Activated CD8-positive, alpha-beta memory T cell treated with anti-CD3 and anti-CD28 coated beads for 48 hours (primary cell): ENCODE data around the gene ZC3H12A.
A peak's percentile ranks its signal among the peaks of the same experiment; 100 is the strongest.
"Not testable (repeated sequence)": the region's sequence is repeated elsewhere in the genome, so short reads cannot be mapped to it uniquely, and the experiment has no call there.

ENCODE experiments used
- DNase-seq, 3 experiments: peaks; one replicate each; pipeline ENCODE4 v3.0.0-alpha.2; 2020; ENCODE audit warnings: low read depth in 2 of 3, low spot score in 2 of 3

The ZC3H12A gene

DNA sequence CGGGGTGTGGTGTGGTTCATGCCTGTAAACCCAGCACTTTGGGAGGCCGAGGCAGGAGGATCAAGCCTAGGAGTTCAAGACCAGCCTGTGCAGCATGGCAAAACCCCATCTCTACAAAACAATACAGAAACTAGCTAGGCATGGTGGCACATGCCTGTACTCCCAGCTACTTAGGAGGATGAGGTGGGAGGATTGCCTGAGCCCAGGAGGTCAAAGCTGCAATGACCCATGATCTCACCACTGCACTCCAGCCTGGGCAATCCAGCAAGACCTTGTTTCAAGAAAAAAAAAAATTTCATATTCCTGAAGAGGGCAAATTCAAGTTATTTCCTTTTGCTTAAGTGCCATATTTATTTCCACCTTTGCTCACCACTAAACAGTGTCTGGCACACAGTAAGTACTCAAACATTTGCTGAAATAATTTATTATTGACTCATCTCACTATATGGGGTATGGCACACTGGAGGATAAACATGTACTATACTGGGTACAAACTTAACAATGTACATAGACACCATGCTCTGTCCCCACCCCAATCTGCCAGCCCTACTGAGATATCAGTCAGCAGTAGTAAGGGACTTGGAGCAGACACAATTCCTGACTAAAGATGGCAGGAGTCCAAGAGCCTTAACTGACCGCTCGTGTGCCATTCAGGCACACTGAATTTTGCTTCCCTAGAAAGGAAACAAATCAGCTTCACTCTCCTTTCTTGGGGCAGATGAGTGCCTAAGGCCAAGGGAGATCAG, 24.7 kb downstream of the ZC3H12A start:
- DNase-seq, result no peak

DNA sequence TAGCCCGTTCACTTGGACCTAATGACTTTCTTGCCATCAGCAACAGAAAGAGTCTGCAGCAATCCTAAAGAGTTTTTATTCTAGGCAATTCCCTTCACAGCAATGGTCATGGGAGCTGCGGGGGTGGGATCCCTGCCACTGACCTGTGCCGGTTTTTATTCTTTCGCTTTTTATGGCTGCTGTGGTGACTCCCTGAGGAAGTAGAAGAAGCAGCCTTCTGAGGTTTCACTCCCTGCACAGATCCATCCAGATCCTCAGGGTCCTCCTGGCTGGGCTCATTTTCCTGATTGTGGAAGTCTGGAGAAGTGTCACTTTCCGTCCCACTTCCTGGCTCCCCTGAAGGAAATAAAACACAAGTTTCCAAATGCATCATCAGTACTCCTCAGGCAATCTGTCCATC, 27.3 kb downstream of the ZC3H12A start:
- DNase-seq, result no peak

DNA sequence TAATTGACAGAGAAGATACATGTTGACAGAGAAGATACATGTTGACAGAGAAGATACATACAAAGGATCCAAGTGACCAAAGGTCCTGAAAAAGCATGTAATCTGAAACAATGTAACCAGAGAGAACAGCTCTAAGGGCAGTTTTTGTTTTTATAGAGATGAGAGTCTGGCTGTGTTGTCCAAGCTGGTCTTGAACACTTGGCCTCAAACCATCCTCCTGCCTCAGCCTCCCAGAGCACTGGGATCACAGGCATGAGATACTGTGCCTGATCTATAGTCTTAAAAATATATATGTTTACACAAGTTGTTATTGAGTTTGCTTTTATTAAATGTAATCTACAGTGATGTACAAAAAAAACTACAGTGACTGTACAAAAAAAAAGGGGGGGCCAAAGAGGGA, 27.7 kb downstream of the ZC3H12A start:
- no peak for DNase-seq

DNA sequence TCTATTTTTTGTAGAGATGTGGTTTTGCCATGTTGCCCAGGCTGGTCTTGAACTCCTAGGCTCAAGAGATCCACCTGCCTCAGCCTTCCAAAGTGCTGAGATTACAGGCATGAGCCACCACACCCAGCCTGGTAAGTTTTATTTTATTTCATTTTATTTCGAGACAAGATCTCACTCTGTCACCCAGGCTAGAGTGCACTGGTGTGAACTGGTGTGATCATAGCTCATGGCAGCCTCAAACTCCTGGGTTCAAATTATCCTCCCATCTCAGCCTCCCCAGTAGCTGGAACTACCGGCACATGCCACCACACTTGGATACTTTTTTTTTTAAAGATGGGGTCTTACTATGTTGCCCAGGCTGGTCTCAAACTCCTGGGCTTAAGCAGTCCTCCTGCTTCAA, 28.4 kb downstream of the ZC3H12A start:
- not testable (repeated sequence) for DNase-seq

DNA sequence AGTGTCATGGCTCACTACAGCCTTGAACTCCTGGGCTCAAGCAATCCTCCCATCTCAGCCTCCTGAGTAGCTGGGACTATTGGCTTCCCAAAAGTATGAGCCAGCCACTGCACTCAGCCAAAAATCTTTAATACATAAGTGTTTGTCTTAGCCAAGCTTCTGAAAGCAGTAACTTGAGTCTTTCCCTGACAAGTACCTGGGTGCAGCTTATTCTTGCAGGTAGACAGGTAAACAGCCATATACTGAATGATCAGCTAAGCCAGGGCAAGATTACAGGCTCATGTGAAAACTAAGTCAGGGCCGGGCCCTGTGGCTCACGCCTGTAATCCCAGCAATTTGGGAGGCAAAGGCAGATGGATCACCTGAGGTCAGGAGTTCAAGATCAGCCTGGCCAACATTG, 32.4 kb downstream of the ZC3H12A start:
- DNase-seq, result no peak

DNA sequence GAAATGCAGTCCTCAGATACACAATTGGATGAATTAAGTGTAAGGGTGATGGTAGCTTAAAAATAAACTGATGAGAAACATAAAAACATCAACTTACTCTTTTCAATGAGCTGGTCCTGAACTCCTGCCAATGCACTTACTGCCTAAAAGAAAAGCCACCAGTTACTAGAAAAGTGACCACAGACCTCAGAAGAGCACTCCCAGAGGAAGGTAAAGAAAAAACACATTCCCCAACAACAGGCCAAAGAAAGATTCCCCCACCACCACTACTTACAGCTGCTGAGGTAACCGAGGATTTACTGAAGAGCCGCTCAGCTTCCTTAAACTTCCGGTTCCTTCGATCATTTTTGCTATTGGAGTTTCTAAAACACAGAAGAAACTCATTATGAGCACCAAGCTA, 34.8 kb downstream of the ZC3H12A start:
- no peak for DNase-seq

DNA sequence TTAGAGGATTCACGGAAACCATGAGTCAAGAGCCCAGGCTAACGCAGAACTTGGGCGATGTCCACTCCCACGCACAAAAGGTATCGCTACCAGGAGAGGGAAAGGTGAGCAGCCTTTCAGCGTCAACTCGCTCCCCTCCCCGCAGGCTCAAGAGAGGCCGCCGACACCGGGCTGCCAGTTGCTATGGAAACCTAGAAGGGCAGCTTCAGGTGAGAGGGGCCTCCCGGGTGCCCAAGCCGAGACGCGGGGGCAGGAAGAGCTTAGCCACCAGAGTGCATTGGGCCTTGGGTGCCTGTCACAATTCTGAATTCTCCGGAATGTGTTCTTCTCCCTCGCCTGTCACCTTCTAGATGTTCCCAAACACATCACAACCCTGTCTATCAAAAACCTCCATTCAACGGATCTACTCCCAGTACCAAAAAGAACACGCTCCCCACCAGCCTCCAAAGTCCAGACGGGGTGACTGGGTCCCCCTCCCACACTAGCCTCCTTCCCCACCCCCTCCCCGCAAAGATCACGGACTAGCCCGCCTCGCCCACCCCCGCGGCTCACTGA, 39.5 kb downstream of the ZC3H12A start:
- DNase-seq, result peak in 2 of 3 experiments; percentile 28 to 40

DNA sequence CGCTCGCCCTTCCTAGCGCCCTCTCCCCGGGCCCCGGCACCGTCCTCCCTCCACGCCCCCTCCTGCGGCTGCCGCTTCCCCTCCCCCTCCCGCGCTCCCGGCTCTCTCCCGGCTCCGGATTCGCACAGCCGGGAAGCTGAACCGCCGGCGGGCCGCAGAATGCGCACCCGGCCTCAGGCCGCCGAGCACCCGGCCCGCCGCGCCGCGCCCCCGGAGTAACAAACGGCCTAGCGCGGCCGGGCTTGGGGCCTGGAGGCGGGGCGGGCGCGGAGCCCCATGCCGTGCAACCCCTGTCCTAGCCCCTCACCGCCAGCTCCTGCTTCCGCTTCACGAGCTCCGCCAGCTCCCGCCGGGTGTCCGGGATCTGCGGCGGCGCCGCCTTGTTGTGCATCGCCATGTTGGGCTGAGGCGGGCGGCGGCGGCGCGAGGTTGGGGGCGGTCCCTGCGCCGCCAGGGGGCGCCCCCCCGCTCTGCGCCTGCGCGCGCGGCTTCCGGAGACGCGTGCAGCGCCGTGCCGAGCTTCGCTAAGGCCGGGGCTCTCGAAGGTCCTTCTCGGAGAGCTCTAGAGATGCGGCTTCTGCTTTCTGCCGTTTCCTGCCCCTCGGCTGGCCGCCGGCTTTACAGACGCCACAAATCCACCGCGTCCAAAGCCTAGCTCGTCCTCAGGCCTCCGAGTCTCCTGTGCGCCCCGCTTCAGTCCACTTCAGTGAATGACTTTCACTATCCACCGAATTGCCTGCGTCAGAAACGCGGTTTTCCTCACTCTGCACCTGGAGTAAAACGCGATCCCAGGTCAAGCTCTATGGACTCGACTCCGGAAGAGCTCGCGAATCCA, 40.2 kb downstream of the ZC3H12A start, which contains the start of gene MEAF6:
Gene MEAF6 (minus strand): TSS at position 417 of the 835 bp plus-strand sequence. CDS start 20 bp downstream, at position 397.
- DNase-seq, result peak; percentile 74 to 79 (median 77)

DNA sequence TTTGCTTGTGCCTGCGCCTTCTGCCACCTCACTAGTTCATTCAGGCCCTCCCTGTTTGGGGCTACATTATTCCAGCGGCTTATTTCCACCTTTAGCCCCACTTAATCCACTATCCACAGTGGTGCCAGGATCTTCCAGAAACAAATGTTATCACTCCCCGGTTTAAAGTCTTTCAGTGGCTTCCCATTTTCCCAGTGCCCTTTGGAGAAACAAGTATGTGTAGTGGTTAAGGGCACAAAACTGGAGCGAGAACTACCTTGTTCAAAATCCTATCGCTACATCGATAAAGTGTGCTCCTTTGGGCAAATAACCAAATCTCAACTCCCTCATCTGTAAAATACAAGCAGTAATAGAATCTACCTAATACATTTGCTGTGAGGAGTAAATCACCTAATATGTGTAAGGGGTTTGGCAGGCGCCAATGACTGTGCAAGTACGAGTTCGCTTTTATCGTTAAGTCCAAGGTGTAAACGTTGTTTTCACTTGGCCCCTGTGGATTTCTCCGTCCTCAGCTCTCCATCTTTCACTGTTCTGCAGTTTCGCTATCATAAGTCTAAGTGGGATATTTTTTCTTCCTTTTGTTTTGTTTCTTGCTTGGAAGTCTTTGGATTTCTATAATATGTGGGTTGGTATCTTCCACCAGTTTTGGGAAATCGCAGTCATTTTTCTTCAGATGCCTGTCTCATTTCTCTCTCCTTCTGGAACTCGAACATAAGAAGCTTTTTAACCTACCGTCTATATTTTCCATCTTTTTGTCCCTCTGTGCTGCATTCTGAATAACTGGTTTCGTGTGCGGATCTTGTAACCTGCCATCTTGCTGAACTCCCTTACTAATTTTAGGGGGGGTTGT, 41.0 kb downstream of the ZC3H12A start:
- no peak for DNase-seq

DNA sequence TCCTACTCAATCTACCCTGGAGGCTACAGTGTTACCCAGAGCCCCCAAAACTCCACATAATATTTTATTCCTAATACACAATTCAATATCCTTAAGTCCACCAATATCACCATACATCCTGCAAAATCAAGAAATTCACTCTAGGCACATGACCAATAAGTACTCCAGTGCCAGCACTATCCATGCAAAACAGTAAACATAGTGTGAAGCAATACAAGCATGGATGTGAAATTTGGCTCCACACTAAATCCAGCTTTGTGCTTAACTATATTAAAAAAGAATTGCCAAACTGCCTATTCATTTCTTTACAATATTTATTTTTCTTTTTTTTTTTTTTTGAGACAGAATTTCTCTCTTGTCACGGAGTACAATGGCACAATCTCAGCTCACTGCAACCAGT, 43.2 kb downstream of the ZC3H12A start:
- DNase-seq, result no peak

DNA sequence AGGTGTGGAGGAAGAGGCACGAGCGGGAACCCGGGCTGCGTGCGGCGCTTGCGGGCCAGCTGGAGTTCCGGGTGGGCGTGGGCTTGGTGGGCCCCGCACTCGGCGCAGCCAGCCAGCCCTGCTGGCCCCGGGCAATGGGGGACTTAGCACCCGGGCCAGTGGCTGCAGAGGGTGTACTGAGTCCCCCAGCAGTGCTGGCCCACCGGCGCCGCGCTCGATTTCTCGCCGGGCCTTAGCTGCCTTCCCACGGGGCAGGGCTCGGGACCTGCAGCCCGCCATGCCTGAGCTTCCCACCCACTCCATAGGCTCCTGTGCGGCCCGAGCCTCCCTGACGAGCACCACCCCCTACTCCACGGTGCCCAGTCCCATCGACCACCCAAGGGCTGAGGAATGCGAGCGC, 43.9 kb downstream of the ZC3H12A start:
- not testable (repeated sequence) for DNase-seq

DNA sequence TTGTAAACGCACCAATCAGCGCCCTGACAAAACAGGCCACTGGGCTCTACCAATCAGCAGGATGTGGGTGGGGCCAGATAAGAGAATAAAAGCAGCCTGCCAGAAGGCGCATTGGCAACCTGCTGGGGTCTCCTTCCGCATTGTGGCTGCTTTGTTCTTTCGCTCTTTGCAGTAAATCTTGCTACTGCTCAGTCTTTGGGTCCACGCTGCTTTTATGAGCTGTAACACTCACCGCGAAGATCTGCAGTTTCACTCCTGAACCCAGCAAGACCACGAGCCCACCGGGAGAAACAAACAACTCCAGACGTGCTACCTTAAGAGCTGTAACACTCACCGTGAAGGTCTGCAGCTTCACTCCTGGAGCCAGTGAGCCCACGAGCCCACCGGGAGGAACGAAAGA, 44.5 kb downstream of the ZC3H12A start:
- peak; percentile 26 to 35 (median 26) for DNase-seq

DNA sequence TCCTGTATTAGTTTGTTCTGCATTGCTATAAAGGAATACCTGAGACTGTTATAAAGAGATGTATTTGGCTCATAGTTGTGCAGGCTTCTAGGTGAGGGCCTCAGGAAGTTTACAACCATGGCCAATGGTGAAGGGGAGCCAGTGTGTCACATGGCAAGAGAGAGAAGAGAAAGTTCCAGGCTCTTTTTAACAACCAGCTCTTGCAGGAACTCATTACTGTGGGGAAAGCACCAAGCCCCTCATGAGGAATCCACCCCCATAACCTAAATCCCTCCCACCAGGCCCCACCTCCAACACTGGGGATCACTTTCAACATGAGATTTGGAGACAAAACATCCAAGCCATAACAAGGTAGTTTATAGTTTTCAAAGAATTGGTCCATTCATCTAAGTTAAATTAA, 45.2 kb downstream of the ZC3H12A start:
- no peak for DNase-seq

DNA sequence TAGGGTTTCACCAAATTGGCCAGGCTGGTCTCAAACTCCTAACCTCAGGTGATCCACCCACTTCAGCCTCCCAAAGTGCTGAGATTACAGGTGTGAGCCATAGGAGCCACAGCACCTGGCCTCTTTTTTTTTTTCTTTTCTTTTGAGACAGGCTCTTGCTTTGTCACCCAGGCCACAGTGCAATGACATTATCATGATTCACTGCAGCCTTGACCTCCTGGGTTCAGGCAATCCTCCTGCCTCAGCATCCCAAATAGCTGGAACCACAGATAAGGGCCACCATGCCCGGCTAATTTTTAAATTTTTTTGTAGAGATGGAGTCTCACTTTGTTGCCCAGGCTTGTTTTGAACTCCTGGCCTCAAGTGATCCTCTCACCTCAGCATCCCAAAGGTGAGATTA, 55.5 kb downstream of the ZC3H12A start:
- DNase-seq, result not testable (repeated sequence)

DNA sequence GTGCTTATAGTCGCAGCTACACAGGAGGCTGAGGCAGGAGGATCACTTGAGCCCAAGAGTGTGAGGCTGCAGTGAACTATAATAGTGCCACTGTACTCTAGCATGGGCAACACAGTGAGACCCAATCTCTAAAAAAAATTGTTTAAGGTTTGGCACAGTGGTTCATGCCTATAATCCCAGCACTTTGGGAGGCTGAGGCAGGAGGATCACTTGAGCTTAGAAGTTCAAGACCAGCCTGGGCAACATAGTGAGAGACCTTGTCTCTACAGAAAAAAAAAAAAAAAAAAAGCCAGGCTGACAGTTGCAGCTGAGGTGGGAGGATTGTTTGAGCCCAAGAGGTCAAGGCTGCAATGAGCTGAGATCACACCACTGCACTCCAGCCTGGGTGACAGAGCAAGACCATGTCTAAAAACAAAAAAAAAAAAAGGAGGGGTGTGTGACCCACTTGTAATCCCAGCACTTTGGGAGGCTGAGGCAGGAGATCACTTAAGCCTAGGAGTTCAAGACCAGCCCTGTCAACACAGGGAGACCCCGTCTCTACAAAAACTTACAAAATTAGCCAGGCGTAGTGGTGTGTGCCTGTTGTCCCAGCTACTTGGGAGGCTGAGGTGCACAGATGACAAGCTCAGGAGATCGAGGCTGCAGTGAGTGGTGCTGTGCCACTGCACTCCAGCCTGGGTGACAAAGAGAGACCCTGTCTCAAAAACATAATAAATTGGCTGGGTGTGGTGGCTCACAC, 58.2 kb downstream of the ZC3H12A start:
- not testable (repeated sequence) for DNase-seq

DNA sequence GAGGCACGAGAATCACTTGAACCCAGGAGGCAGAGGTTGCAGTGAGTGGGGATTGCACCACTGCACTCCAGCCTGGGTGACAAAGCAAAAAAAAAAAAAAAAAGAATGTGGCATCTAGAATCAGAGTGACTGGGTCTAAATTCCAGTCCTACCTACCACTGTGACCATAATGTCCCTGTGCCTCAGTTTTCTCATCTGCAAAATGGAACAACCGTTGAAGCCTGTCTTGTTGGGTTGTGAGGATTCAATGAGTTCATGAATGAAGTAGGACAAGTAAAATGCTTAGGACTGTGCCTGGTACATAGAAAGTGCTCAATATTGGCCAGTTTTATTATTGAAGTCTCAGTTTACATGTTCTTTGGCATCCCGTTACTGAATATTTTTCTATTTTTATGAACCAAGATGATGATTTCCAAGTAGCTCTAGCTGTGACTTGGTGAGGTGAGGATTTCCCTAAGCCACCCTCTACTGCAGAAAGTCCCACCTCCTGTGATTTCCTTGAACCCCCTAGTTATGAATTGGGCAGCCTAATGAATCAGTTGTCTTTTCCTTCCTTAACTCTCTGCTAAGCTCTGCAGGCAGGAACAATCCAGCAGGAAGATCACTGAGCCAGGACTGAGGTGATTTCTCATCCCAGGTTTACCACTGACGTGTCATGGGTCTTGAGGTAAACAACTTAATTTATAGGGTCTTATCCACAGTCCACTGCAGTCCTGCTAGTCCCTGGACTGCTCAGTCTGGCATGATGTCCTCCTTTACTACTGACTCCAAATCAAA, 59.1 kb downstream of the ZC3H12A start:
- no peak for DNase-seq
